DMS 273 treated with DMSO at 0.1 percent for 48 hours (cell line): Measurements from ENCODE around the gene ZNF791.
"Not testable (repeated sequence)": the region's sequence is repeated elsewhere in the genome, so short reads cannot be mapped to it uniquely, and the experiment has no call there.

Experiments
- DNase-seq: peaks from one replicate; lab custom pipeline; 2025; lab: John Stamatoyannopoulos, UW

The ZNF791 gene

DNA sequence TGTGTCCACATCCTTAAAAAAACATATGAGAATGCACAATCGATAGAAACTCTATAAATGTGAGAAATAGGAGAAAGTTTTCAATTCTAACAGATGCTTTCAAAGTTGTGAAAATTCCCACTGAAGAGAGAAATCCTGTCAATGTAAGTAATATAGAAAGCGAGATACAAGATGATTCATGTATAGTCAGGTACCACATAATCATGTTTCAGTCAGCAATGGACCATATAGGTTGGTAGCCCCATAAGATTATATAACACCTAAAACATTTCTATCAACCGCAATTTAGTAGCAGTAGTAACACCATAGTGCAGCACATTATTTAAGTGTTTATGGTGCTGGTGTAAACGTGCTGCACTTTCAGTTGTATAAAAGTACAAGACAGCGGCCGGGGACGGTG, 18.5 kb downstream of the ZNF791 start:
- no peak for DNase-seq

DNA sequence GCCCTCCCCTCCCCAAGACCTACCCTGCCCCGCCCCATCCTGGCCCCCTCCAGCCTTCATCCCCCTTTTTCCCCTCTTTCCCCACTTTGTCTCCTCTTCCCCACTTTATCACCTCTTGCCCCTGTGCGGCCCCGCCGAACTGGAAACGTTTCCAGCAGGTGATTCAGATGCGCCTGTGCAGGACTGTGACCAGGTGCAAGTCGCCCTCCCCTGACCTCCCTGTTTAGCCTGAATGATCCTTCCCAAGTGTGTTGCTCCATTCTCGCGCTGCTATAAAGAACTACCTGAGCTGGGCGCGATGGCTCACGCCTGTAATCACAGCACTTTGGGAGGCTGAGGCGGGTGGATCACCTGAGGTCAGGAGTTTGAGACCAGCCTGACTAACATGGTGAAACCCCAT, 25.9 kb downstream of the ZNF791 start:
- no peak for DNase-seq

DNA sequence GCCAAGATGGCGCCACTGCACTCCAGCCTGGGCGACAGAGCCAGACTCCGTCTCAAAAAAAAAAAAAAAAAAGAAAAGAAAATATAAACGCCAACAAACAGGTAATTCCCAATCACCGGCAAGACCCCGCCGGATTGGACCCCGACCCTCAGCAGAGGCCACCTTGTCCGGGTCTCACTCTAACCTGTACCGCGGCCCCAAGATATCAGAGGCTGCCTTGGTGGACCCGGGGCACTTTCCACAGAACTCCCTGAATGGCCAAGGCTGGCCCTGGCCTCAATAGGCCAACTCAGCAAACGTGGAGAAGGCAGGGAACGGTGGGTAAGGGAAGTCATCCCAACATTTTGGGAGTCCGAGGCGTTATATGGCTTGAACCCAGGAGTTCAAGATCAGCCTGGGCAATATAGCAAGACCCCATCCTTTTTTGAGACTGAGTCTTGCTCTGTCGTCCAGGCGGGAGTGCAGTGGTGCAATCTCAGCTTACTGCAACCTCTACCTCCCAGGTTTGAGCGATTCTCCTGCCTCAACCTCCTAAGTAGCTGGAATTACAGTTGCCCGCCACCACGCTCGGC, 28.0 kb downstream of the ZNF791 start:
- DNase-seq: no peak

DNA sequence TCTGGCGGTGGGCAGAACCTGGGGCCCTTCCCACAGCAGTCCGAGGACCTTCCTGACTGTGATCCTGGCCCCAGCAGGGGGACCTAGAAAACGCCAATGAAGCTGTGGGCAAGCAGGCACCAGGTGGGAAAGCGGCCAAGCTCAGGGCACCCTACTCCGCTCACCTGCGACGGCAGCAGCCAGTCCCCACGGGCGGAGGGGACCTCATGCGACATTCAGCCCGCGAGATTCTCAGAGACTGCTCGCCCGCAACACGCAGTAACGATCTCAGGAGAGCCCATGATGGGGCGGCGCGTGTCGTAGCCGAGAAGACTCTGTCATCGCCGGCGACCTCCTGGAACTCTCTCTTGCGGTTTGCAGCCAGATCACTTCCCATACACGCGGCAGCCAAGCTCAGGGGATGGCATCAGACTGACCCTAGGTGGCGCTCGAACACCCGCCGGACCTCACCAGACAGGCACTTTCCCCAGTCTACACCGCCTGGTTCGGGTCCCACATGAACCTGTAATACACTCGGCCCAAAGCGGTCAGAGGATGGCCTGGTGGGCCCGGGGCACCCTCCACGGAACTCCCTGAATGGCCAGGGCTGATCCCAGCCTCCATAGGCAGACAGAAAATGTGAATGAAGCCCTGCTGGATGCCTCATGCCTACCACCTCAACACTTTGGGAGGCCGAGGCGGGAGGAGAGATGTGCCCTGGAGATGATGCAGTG, 29.3 kb downstream of the ZNF791 start:
- peak; percentile 56 for DNase-seq

DNA sequence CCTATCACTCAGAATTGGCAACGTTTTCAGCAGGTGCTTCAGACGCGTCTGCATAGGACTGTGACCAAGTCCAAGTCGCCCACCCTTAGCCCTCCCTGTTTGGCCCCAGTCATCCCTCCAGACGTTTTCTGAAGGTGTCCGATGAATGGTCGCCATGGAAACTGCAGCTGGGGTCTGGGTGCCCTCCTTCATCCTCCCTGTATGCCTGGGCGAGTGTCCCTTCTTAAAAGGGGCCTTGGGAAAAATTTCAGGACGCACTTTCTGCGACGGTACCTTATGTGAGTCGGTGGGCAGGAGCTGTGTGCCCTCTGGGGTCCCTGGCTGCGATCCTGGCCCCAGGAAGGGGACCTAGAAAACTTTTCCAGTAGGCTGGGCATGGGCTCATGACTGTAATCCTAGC, 30.7 kb downstream of the ZNF791 start:
- DNase-seq: no peak

DNA sequence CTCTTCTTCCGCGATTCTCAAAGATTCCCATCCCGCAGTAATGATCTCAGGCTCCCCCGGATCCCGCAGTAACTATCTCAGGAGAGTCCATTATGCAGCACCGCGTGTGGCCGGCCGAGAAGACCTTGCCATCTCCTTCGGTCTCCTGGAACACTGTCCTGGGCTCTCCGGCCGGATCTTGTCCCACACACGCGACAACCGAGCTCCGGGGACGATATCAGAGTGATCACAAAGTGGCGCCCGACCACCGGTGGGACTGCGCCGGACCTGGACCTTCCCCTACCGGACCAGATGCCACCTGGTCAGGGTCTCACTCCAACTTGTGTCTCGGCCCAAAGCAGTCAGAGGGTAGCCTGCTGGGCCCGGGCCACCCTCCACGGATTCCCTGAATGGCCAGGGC, 31.8 kb downstream of the ZNF791 start:
- no peak for DNase-seq

DNA sequence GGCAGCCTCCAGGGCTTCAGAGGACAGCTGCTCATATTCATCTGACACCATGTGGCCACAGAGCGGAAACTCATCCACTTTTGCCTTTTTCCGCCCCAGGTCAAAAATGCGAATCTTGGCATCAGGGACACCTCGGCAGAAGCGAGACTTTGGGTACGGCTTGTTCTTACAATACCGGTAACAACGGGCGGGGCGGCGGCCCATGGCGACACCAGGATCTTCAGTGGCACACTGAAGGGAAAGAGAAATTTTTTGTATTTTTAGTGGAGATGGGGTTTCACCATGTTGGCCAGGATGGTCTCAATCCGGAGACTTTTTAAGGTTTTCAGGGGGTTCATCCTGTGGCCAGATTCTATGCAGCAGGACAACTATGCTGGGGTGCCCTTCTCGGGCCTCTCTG, 33.0 kb downstream of the ZNF791 start:
- DNase-seq: not testable (repeated sequence)

DNA sequence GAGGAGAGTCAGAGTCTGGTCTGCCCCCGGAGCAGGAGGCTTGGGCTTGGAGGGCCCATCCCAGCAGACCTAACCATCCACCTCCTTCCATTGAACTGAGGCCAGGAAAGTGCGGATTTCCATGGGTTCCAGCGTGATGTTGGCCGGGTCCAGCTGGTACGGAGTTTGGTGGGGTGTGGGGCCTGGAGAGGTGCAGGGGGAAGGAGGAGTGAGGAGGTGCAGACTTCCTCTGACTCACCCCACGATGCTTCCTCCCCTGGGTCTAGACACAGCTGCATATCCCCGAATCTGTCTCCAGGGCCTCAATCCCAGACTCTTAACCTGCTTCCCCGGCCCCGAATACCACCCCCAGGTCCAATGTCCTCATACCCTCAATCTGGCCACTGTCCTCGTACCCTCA, 35.8 kb downstream of the ZNF791 start:
- no peak for DNase-seq

DNA sequence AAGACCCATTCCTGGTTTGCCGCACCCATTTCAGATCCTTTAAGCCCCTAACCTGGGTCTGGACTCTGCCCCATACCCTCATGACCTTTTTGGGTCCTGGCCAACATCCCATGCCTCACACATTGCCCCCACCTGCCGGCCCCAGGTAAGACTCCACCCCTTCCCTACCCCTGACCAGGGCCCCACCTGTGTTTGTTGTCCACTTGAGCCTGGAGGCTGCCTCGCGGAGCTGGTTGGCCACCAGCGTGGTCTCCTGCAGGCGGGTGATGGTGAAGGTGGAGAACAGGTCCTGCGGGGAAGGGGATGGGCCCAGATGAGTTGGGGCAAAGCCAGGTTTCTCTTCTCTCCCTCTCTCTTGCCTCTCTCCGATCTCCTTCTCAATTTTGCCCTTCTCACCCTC, 36.3 kb downstream of the ZNF791 start:
- no peak for DNase-seq

DNA sequence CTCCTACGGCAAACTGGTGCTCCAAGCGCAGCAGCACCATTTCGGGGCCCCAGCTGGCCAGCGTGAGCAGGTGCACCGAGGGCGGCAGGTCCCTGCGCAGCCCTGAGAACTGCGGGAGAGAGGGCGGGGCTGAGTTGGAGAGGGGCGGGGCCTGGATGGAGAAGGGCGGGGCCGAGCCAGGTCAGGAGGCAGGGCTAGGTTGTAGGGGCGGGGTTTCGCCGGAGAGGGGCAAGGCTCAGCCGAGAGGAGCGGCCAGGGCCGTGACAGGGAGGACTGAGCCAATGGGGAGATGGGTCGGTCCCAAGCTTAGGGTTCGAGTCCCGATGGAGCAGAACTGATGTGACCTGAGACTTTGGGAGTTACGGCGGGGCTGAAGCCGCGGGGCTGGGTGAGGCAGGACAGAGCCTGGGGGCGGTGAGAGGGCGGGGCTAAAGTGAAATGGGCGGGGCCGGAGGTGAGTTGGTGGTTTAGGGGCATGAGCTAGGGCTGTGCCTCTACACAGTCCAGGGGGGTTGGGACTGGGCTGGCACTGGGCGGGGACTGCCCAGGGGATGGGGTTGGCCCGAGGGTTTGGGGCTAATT, 36.9 kb downstream of the ZNF791 start:
- DNase-seq: no peak

DNA sequence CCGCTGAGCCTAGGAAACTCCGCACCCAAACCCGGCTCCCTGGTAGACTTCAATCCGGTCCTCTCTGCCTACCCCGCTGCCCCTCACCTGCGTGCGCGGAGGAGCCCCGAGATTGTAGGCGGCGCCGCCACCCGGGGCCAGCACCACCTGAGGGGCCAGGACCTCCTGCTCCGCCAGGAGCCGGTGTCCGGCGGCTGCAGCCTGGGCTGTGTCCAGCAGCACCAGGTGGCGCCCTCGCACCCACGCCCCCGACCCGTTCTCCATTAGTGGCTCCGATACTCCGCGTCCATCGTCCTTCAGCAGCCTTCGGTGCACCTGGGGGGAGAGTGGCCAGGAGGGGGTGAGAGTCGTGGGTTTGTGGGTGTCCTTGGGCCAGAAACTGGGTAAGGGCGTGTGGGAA, 37.4 kb downstream of the ZNF791 start:
- DNase-seq: no peak

DNA sequence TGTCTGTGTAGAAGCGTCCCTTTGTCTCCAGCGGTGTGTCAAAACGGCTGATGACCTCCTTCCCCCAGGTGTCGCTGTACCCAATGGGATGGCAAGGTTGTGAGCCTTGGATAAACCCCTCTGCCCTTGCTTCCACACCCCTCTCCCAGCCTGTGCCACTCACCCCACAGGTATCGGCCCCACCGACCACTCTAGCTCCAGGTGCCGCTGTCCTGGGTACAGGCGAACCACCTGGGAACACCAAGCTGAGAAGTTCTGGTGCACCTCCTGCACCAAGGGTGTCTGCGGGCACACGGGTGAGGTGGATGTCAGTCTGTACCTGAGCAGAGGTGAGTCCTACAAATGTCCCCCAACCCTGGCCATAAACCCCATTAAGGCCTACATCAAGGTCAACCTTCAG, 39.2 kb downstream of the ZNF791 start:
- no peak for DNase-seq

DNA sequence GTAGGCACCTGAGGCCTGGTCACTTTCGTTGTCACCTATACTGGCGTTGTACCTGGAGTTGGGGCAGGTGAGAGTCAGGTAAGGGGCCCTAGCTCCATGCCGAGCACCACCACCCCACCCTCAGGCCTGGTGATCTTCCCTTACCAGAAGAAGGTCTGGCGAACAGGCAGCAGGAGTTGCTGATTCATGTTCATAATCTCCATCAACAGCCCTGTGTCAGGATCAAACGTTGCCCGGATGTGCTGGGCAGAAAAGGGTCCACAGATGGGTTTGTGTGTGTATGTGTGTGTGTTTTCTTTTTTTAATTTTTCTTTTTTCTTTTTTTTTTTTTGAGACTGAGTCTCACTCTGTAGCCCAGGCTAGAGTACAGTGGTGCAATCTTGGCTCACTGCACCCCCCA, 41.5 kb downstream of the ZNF791 start:
- DNase-seq: no peak

DNA sequence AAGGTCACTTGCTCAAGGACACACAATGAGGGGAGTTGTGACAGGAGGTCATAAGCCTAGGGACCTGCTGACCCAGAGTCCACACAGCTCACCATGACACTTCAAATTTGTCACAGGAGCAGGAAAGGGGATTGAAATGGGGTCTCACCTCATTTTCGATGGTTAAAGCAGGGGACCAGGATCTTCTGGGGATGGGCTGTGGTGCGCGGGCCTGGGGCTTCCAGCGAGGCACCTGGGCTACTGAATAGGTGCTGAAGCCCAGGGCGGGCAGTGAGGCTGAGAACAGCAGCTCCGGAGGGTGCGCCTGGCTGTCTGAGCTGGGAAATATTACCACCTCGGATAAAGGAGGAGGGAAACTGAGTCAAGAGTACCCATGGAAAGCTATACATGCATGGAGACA, 44.8 kb downstream of the ZNF791 start:
- no peak for DNase-seq

DNA sequence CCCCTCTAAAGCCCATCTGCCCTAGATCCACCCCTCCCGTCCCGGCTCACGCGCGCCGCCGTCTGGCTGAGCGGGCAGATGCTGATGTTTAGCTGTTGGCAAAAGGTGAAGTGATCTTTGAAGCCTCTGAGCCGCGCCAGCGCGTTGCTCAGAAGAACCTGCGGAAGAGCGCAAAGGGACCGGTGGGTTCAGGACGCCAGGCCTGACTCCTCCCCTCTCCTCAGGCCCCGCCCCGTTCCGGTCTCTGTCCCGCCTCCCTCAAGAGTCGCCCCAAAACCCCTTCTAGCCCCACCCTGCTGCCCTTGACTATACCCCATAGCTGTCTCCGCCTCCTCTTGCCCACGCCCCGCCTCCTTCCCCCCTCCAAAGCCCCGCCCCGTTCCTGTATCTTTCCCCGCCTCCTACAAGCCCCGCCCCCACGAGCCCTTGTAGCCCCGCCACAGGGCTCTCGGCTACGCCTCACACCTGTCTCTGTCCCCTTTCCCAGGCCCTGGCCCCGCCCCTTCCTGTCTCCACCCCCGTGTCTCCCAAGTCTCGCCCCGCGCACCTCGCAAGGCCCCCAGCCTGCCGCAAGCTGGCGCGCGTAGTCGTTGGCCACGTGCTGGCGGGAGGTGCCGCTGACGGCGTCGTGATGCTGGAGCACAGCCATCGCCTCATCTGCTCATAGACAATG, 46.3 kb downstream of the ZNF791 start:
- DNase-seq: no peak

DNA sequence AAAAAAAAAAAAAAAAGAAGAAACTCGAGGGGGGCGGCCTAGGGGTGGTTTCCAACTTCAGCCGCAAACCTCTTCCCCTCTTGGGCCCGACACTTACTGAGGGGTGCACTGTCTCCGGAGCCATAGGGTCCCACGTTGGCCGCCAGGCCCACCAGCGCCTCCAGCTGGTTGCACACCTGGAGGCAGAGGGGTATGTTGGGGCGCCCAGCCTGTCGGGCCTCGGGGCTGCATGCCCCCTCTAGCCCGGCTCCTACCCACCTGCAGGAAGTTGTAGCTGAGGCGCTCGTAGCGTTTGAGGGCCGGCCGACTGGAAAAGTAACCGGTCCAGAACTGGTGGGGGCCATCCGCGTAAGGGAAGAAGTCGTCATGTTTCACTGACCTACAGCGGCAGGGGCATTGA, 47.2 kb downstream of the ZNF791 start:
- no peak for DNase-seq

DNA sequence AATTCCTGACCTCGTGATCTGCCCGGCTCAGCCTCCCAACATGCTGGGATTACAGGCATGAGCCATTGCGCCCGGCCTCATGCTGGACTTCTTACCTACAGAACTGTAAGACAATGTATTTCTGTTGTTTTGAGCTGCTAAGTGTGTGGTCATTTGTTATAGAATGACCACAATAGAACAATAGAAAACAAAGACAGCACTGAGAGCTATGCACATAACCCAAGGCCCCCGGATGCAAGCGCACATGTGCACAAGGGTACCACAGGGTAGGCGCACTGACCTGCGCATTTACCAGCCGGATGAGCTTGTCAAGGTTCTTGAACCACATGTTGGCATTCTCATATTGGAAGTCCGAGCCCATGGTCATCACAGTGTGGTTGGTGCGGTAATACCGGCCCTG, 50.3 kb downstream of the ZNF791 start:
- no peak for DNase-seq

DNA sequence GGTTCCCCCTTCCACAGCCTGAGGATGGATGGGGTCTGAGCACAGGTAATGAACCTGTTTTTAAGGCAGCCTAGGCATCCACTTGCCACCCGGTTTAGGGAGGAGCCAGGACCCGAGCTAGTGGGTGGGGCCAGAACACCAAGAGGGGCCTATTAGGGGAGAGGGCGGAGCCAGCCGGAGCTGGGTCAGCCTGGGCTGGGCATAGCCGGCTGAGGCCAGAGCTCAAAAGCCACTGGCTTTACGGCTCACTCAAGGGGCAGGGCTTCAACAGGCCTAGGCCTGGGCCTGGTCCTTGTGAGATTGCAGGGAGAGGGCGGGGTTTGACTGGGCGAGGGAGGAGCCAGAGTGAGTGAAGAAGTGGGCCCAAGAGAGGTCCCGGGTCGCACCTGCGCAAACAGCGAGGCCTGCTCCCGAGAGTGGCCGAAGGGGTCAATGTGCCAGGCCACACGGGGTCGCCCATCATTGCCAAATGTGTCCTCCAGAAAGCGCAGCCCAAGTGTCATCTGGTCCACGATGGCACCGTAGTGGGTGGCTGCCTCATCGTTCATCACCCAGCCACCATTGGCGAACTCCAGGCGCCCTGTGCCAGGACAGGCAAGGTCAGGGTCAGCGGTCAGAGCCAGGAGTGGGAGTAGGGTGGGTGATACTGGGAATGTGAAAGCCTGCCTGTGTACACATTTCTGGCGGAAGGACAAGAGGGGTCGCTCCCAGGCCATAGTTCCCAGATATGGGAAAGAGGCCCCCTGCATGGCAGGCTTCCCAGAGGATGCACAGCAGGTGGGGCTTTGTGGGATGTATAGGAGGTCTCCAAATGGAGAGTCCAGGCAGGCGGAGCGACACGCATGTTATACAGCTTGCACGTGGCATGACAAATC, 53.9 kb downstream of the ZNF791 start:
- DNase-seq: no peak

DNA sequence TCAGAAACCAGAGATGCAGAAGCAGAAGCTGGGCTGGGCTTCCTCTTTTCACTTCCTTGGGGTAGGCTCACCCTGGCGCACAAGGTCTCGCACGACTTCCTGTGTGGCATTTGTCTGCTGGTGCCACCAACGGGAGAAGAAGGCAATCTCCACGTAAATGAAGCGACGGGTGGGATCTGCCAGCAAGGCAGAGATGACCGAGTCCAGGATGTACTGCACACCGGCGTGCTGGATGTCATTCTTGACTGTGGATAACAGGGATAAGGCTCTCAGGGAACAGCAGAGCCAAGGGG, 54.5 kb downstream of the ZNF791 start:
- DNase-seq: no peak

DNA sequence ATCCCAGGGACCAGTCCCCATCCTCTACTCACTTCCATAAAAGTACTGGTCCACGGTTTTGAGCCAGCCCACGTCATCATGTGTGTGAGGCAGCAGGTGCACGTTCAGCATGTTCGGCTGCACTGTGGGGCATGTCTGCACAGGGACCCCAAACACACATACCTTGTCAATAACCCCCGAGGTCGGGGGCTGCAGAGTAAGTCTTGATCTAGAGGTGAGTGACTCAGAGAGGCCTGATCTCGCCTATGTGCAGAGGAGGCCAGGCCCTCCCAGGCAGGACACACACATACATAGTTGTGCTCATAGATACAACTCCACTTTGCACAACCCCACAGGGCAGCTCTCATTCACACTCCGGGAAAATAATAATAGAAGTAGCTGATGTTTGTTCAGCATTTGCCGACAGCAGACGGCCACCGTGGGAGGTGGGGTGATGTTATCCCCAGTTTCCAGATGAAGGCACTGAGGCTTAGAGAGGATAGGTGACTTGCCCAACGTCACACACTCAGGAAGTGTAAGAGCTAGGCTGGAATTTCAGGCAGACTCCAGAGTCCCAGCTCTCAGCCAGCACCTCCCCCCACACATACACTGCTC, 55.0 kb downstream of the ZNF791 start:
- no peak for DNase-seq

DNA sequence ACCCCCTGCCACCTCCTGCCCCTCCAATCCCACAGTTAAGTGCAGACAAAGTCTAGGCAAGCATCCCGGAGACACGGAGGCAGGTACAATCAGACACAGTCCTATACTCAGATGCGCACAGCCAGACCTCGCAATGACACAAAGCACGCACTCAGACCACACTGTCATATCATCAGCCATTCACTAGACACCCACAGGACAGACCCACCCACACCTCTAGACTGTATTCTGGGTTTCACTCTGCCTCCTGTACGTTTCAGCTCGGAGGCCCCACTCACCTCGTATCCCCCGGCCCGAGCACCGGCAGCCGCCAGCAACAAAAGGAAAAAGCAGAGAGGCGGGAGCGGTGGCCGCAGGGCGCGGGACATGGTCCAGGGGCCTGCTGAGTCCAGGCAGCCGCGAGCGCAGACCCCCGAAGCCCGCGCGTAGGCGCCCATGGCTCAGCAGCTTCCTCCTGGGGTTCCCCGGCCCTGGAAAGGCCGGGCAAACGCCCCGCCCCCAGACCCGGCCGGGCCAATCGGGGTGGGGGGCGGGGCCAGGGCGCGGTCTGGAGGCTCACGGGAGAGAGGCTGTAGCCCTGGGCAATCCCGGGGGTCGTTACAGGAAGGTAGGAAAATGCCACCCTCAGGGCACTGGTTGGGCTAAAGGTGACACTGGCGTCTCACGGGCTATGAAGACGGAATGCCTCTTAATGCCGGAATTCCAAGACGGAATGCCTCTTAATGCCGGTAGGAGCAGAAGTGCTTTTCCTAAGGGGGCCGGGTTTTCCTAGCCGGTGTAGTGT, 55.7 kb downstream of the ZNF791 start, which contains the start of the genes MAN2B1 and WDR83:
TSS of gene MAN2B1 (minus strand) at position 478 of the 784 bp plus-strand sequence. CDS start at position 437, 41 bp downstream.
TSS of gene WDR83 (plus strand) at position 543 of the 784 bp plus-strand sequence. CDS start 2,984 bp downstream, outside the sequence.
- DNase-seq: no peak
